NCI-H2196 (cell line): Measurements from ENCODE around the gene UGGT2.

Experiments
- DNase-seq: peaks from one replicate; lab custom pipeline; 2025; ENCODE audit not compliant: unreplicated experiment; lab: John Stamatoyannopoulos, UW

UGGT2 gene

DNA sequence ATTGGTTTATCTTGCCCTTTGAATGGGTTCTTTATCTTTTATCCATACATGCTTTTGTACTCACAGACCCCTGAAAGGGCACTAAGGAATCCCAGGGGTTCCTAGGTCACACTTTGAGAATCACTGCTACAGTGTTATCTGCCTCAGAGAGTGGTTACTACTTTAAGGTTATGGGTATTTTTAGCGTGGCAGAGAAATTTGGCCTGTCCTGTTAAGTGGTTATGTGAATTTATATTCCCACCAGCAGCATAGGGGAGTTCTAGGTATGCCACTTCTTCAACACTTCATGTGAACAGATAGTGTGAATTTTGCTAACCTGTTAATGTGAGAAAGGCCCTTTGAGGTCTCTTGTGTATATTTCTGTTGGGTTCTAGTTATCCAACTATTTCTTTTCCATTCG, 300.5 kb downstream of the UGGT2 start:
- no peak for DNase-seq
